Measurements from ENCODE around the gene PRLR. TPM values are rescaled to one million over a fixed set of nuclear protein-coding genes. Genes with fewer than 3 reads are reported as not detected.
A peak's percentile ranks its signal among the peaks of the same experiment; 100 is the strongest.

The PRLR gene
- total RNA-seq (2021) = 2.5 TPM in 2 replicates
- long read RNA-seq = 0 reads

- no peaks in the 10 kb centered on the region for H4K20me1 ChIP-seq (ENCODE audit: control insufficient read depth, insufficient read depth, insufficient read length)
- no peak within 1 kb of the TSS for H2BK20ac ChIP-seq (ENCODE audit: low read depth, low read length, poor library complexity, severe bottlenecking)
- TF ChIP-seq CTCF (conservative IDR thresholded peaks at IDR 0.05) = peak; percentile 27; the same call in 1 of the 3 replicates
- H4K5ac ChIP-seq (ENCODE audit: insufficient read length, low read depth, low read length) = no peak within 1 kb of the TSS
- peaks cover 9% of the 10 kb centered on the region for H3K23me2 ChIP-seq (ENCODE audit: insufficient read length, low read depth, low read length, poor library complexity, severe bottlenecking)
- H3K27me3 Mint-ChIP-seq (ENCODE audit: low read depth) = peaks cover 8% of the 10 kb centered on the region
- peaks cover 17 to 24% of the 10 kb centered on the region in 2 experiments for H3K4me1 Mint-ChIP-seq
- peak within 1 kb of the TSS; percentile 60 for H3K9ac ChIP-seq (ENCODE audit: extremely low read depth, insufficient read length, low read length)
- H3K4me3 Mint-ChIP-seq = peak within 1 kb of the TSS; percentile 82 to 94
- H3K4me1 ChIP-seq (ENCODE audit: insufficient read depth, low read length) = 0 out of 2 replicates have a peak, but pooled peaks cover 2% of the 10 kb centered on the region
- H3K27ac Mint-ChIP-seq = peak within 1 kb of the TSS; percentile 78 to 98 (median 96)
- no peak within 1 kb of the TSS for H2AK5ac ChIP-seq (ENCODE audit: insufficient read length, low read length)
- no peaks in the 10 kb centered on the region for H3K9me3 ChIP-seq (ENCODE audit: control insufficient read depth, low read depth, low read length)
- peak within 1 kb of the TSS; percentile 72; the same call in 1 of the 2 replicates for H3K14ac ChIP-seq (ENCODE audit: insufficient read depth, low read length)
- H4K8ac ChIP-seq (replicated peaks; ENCODE audit: insufficient read length, low read depth, low read length) = no peak within 1 kb of the TSS
- peak within 1 kb of the TSS; percentile 54 for H2BK120ac ChIP-seq (ENCODE audit: low read depth, low read length, poor library complexity, severe bottlenecking)
- peak within 1 kb of the TSS; percentile 74 for H3K18ac ChIP-seq (ENCODE audit: insufficient read length, low read depth, low read length)
- no CpG with 5 or more reads among the region's 42 CpGs for WGBS (ENCODE audit: extremely low coverage, insufficient read length, low lambda C conversion rate)
- H2BK12ac ChIP-seq (ENCODE audit: insufficient read length, low read depth, low read length) = no peak within 1 kb of the TSS
- H3K4me2 ChIP-seq (ENCODE audit: insufficient read depth, insufficient read length, low read length) = peak within 1 kb of the TSS; percentile 51
- H2BK5ac ChIP-seq (ENCODE audit: insufficient read length, low read length) = no peak within 1 kb of the TSS
- no peaks in the 10 kb centered on the region; a peak in 1 of 5 replicates for H3K9me3 Mint-ChIP-seq
- H3K79me1 ChIP-seq (ENCODE audit: insufficient read depth, low read depth, low read length, poor library complexity, severe bottlenecking) = no peaks in the 10 kb centered on the region
- no peak within 1 kb of the TSS for H3K27ac ChIP-seq (ENCODE audit: insufficient read length, low read depth, low read length)
- DNase-seq = peak; percentile 42
- peak within 1 kb of the TSS; percentile 83 for H2AFZ ChIP-seq (ENCODE audit: low read length)
- H2BK15ac ChIP-seq (ENCODE audit: low read depth, low read length) = no peak within 1 kb of the TSS
- H3T11ph ChIP-seq (ENCODE audit: low read length) = no peak within 1 kb of the TSS
- H4K91ac ChIP-seq (ENCODE audit: insufficient read length, low read depth, low read length) = no peak within 1 kb of the TSS
- no peaks in the 10 kb centered on the region for H3K27me3 ChIP-seq (ENCODE audit: insufficient read depth, low read length)
- H3K36me3 Mint-ChIP-seq (ENCODE audit: insufficient read depth in 1 of 3, low read depth in 3 of 3) = peaks cover 0 to 13% (median 0%) of the 10 kb centered on the region in 3 experiments; a peak in 2 of 7 replicates
- no peaks in the 10 kb centered on the region for H3K79me2 ChIP-seq (ENCODE audit: insufficient read depth, low read length)
- no peak within 1 kb of the TSS for H3K56ac ChIP-seq (ENCODE audit: insufficient read length, low read depth, low read length)
- H3K23ac ChIP-seq (ENCODE audit: insufficient read length, low read depth, low read length) = no peak within 1 kb of the TSS
- H3K4ac ChIP-seq (ENCODE audit: low read depth, low read length) = no peak within 1 kb of the TSS
Observed at GRCh38 chr5:35230038-35230611, at the start of gene PRLR. Gene PRLR (minus strand): TSS chr5:35230487. CDS start chr5:35089620, 140,867 bp downstream.
